Tibial artery (tissue), 4 donors: ENCODE data around the gene PLPP7.
"Not testable (repeated sequence)": the region's sequence is repeated elsewhere in the genome, so short reads cannot be mapped to it uniquely, and the experiment has no call there.

Source experiments
- DNase-seq, 2 donors: peaks; one replicate each; pipeline ENCODE4 v3.0.0-alpha.2; 2019
- H3K27ac ChIP-seq, 2 donors: fragments of 200-600 bp; sonication (generic) in 1 of 2; 1 replicate in 1 of 2; 2 replicates in 1 of 2; pipeline ENCODE4 v1.5.1; 2018 to 2019; ENCODE audit warnings: mild to moderate bottlenecking in 1 of 2
- H3K27me3 ChIP-seq, 2 donors: fragments of 200-600 bp; sonication (generic) in 1 of 2; one replicate each; pipeline versions ENCODE4 v1.5.1 to v1.6.0; 2016 to 2019
- H3K36me3 ChIP-seq, 3 donors: fragments of 200-600 bp; sonication (generic) in 2 of 3; one replicate each; pipeline ENCODE4 v1.5.1; 2016 to 2019; ENCODE audit warnings: mild to moderate bottlenecking in 2 of 3
- H3K4me1 ChIP-seq, 4 donors: fragments of 200-600 bp; sonication (generic) in 2 of 4; 1 replicate in 3 of 4; 2 replicates in 1 of 4; pipeline ENCODE4 v1.5.1; 2016 to 2019
- H3K4me3 ChIP-seq, 2 donors: fragments of 200-600 bp; sonication (generic) in 1 of 2; 1 replicate in 1 of 2; 2 replicates in 1 of 2; pipeline ENCODE4 v1.5.1; 2018 to 2019; ENCODE audit warnings: mild to moderate bottlenecking in 2 of 2
- H3K9me3 ChIP-seq, 3 donors: fragments of 200-600 bp; sonication (generic) in 1 of 3; one replicate each; pipeline ENCODE4 v1.5.1; 2016 to 2019
- intact Hi-C: fragments of 100-400 bp; cut with DNase I; formaldehyde crosslinking; loops from one replicate; pipeline ENCODE4 v1.15.0; 2023; ENCODE audit warnings: low total_unique reads
- TF ChIP-seq, protein P1 (sequence below), 2 experiments: fragments of 200-600 bp in 1 of 2; fragments of 450-650 bp in 1 of 2; IDR thresholded peaks; one replicate each; pipeline ENCODE4 v1.5.1; 2017 to 2019; ENCODE audit warnings: antibody characterized with exemption in 2 of 2, mild to moderate bottlenecking in 1 of 2, moderate library complexity in 1 of 2

The PLPP7 gene

DNA sequence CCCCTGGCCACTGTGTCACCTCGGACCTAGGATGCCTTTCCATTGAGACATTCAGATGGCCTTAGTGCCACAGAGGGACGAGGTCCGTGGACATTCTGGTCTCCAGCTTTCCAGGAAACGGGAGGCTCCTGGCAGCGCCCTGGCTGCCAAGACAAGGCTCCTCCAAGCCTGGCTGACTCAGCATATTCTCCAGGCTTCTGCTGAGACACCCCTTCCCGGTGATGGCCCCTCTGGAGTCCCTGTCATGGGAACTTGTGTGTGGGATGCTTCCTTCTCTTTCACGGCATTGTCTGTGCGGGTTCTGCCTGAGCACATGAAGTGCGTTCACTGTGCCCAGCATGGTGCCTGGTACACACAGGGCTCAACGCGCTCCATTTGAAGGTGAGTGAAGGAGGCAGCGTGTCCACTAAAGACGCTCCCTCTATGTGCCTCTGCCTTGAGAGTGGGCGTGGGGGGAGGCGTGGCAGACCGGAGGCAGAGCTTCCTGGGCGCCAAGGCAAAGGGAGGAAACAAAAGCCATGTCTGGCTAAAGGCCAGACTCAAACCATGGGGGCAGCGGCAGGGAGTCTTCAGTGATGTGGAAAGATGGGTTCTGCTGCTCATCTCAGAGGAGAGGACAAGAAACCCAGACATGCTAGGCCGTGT, 58.0 kb downstream of the PLPP7 start:
- TF ChIP-seq, protein P1, sequence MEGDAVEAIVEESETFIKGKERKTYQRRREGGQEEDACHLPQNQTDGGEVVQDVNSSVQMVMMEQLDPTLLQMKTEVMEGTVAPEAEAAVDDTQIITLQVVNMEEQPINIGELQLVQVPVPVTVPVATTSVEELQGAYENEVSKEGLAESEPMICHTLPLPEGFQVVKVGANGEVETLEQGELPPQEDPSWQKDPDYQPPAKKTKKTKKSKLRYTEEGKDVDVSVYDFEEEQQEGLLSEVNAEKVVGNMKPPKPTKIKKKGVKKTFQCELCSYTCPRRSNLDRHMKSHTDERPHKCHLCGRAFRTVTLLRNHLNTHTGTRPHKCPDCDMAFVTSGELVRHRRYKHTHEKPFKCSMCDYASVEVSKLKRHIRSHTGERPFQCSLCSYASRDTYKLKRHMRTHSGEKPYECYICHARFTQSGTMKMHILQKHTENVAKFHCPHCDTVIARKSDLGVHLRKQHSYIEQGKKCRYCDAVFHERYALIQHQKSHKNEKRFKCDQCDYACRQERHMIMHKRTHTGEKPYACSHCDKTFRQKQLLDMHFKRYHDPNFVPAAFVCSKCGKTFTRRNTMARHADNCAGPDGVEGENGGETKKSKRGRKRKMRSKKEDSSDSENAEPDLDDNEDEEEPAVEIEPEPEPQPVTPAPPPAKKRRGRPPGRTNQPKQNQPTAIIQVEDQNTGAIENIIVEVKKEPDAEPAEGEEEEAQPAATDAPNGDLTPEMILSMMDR (IDR thresholded peaks at IDR 0.05): no peak
- intact Hi-C loops: loop anchor here (10.0 kb wide), 1 partner anchor 397 kb away; the partner anchor contains the start of gene RAPGEF1
- H3K9me3 ChIP-seq: no peaks in the 10 kb centered on the region
- H3K4me3 ChIP-seq: no peak overlapping the region
- no peaks in the 10 kb centered on the region for H3K36me3 ChIP-seq
- H3K27ac ChIP-seq: no peak overlapping the region
- DNase-seq: peak in 1 of 2 donors; percentile 39
- peaks cover 0 to 11% (median 9%) of the 10 kb centered on the region in 4 donors for H3K4me1 ChIP-seq
- peaks cover 0 to 26% of the 10 kb centered on the region in 2 donors for H3K27me3 ChIP-seq

DNA sequence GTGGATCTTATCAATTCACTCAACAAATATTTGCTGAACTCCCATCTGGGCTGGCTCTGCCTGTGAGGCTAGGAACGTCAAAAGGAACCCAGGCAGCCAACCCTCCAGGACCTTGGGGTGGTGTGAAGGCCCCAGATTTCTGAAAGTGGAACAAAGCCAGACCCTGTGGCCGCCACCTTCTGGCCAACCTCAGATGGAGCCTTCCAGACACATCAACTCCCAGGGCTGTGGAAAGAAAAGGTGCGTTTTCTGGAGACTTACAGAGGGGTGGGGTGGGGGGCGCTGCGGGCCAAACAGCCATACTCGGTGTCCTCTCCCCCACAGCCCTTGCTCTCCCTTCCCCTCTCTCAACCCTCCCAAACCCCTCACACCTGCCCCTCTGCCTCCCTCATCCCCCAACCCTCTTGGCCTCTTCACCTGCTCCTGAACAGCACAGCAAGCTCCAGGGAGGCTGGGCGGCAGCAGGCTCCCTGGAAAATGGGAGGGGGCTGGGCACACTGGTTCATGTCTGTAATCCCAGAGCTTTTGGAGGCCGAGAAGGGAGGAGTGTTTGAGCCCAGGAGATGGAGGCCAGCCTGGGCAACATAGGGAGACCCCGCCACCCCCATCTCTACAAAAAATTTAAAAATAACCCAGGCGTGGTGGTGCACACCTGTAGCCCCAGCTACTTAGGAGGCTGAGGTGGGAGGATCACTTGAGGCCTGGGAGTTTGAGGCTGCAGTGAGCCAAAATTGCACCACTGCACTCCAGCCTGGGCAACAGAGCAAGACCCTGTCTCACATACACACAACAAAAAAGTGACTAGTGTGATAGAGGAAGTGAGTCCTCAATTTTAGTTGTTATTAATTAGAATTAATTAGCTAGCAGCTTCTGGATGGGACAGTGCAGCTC, 59.4 kb downstream of the PLPP7 start:
- Histone ChIP-seq H3K27me3 (peaks cover 0 to 26% of the 10 kb centered on the region in 2 donors), H3K27ac (no peak overlapping the region), H3K4me1 (peaks cover 0 to 11% (median 9%) of the 10 kb centered on the region in 4 donors), H3K9me3 (no peaks in the 10 kb centered on the region), H3K4me3 (no peak overlapping the region), H3K36me3 (no peaks in the 10 kb centered on the region)
- intact Hi-C loops: loop anchor here (10.0 kb wide), 1 partner anchor 396 kb away; the partner anchor contains the start of gene RAPGEF1
- no peak for DNase-seq
- TF ChIP-seq, protein P1 (IDR thresholded peaks at IDR 0.05): no peak

DNA sequence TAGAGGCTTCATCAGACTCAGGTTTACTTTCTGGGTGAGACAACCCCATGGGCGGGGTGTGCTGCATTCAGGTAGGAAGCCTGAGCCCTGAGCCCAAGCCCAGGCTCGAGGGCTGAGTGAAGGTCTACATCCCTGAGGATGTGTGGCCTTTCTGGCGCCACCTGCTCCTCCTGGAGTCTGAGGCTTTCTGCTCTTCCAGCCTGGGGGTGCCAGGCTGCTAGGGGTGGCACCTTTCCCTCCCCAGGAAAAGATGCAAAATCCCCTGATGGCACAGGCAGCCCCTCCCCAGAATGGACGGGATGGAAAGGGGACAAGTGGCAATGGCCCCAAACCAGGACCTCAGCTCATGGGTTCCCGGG, 60.0 kb downstream of the PLPP7 start:
- H3K36me3 ChIP-seq: no peaks in the 10 kb centered on the region
- H3K4me1 ChIP-seq: peaks cover 0 to 11% (median 9%) of the 10 kb centered on the region in 4 donors
- no peak overlapping the region for H3K27ac ChIP-seq
- peak overlapping the region in 1 of 2 donors; percentile 28 for H3K4me3 ChIP-seq
- H3K9me3 ChIP-seq: no peaks in the 10 kb centered on the region
- DNase-seq: no peak
- TF ChIP-seq, protein P1 (IDR thresholded peaks at IDR 0.05): no peak
- H3K27me3 ChIP-seq: peaks cover 0 to 26% of the 10 kb centered on the region in 2 donors
- intact Hi-C loops: loop anchor here (10.0 kb wide), 1 partner anchor 395 kb away; the partner anchor contains the start of gene RAPGEF1

GRCh38 chr9:131349881-131350563, 60.5 kb downstream of the PLPP7 start:
- no peaks in the 10 kb centered on the region for H3K9me3 ChIP-seq

DNA sequence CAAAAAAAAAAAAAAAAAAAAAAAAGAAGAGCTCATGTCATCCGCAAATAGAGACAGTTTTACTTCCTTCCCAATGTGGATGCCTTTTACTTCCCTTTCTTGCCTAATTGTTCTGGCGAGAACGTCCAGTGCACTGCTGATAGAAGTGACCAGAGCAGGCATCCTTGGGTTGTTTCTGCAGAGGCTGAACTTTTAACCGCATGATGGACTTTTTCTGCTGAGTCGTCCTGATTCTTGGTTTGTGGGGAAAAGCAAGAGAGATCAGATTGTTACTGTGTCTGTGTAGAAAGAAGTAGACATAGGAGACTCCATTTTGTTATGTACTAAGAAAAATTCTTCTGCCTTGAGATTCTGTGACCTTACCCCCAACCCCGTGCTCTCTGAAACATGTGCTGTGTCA, 67.0 kb downstream of the PLPP7 start:
- H3K9me3 ChIP-seq, H3K4me3 ChIP-seq, H3K27me3 ChIP-seq, H3K27ac ChIP-seq, H3K36me3 ChIP-seq, H3K4me1 ChIP-seq, intact Hi-C loops: not testable (repeated sequence)
- DNase-seq: peak in 1 of 2 donors; percentile 40

More at GRCh38 chr9:131349881-131350563, 60.5 kb downstream of the PLPP7 start:
- H3K27me3 ChIP-seq: peaks cover 0 to 23% of the 10 kb centered on the region in 2 donors
- TF ChIP-seq, protein P1 (IDR thresholded peaks at IDR 0.05): peak; percentile 87 to 88
- peak overlapping the region in 1 of 2 donors; percentile 28 for H3K4me3 ChIP-seq
- DNase-seq: peak; percentile 90 to 91
- peaks cover 0 to 11% (median 9%) of the 10 kb centered on the region in 4 donors for H3K4me1 ChIP-seq
- H3K36me3 ChIP-seq: no peaks in the 10 kb centered on the region
- intact Hi-C loops: loop anchor here (10.0 kb wide), 1 partner anchor 395 kb away; the partner anchor contains the start of gene RAPGEF1
- H3K27ac ChIP-seq: no peak overlapping the region
